ENCODE measurements around the gene SUSD4.

Gene SUSD4

GRCh38 chr1:223344491-223344890 is 19.5 kb downstream of the SUSD4 start:
- Histone ChIP-seq H3K9me3 (no peaks in the 10 kb centered on the region), H3K4me1 (no peaks in the 10 kb centered on the region), H3K36me3 (no peaks in the 10 kb centered on the region), H3K4me3 (ENCODE audit: low read depth, low read length) (no peak overlapping the region), H3K27me3 (peaks cover 9% of the 10 kb centered on the region)
- no peak for DNase-seq
- no peak for TF ChIP-seq CTCF (IDR thresholded peaks at IDR 0.05; ENCODE audit: low read depth, low read length)

DNA sequence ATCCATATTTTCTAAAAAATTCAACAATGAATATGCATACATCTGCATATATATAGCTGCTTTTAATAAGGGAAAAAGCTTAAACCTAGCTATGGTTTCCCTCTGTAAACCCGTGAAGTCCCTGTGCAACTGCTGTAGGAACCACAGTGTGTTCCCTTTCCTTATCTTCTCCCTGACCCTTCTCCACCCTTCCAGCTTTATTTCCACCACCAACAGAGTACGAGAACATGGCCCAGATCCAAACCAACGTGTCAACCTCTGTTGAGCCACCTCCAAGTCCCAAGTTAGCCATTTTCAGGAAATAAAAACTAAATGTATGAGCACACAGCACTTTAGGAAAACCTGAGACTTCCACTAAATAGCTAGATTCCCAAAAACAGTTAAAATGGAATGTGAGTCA is 20.3 kb downstream of the SUSD4 start:
- no peak for DNase-seq
- Histone ChIP-seq H3K27me3 (peaks cover 13% of the 10 kb centered on the region), H3K36me3 (no peaks in the 10 kb centered on the region), H3K4me3 (ENCODE audit: low read depth, low read length) (no peak overlapping the region), H3K4me1 (no peaks in the 10 kb centered on the region), H3K9me3 (no peaks in the 10 kb centered on the region)
- no peak for TF ChIP-seq CTCF (IDR thresholded peaks at IDR 0.05; ENCODE audit: low read depth, low read length)

- H3K27me3 ChIP-seq, result peaks cover 13% of the 10 kb centered on the region
- TF ChIP-seq CTCF (IDR thresholded peaks at IDR 0.05; ENCODE audit: low read depth, low read length), result no peak
- H3K36me3 ChIP-seq, result no peaks in the 10 kb centered on the region
- no peaks in the 10 kb centered on the region for H3K4me1 ChIP-seq
- H3K4me3 ChIP-seq (ENCODE audit: low read depth, low read length), result no peak overlapping the region
- no peaks in the 10 kb centered on the region for H3K9me3 ChIP-seq
- no peak for DNase-seq
Measured at GRCh38 chr1:223341121-223341520, 22.9 kb downstream of the SUSD4 start.

GRCh38 chr1:223340637-223341036 is 23.3 kb downstream of the SUSD4 start:
- Histone ChIP-seq H3K27me3 (peaks cover 9% of the 10 kb centered on the region), H3K9me3 (no peaks in the 10 kb centered on the region), H3K36me3 (no peaks in the 10 kb centered on the region), H3K4me3 (ENCODE audit: low read depth, low read length) (no peak overlapping the region), H3K4me1 (no peaks in the 10 kb centered on the region)
- no peak for DNase-seq
- TF ChIP-seq CTCF (IDR thresholded peaks at IDR 0.05; ENCODE audit: low read depth, low read length), result no peak

DNA sequence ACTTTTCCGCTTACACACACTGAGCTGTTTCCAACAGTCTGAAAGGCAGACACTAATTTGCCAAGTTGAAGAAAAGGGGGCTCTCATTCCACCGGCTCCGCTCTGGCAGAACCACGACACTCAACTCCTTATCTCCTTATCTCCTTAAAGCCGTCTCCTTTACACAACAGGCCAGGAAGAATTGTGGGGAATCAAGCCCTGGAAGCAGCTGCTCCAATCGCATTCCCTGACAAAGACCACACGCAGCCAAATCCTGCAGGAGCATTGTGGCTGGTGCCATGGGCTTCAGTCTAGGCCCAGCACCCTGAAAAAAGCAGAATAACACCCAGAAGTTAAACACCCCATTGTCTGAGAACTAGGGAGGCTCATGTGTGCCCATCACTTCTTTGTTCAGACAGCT is 24.1 kb downstream of the SUSD4 start:
- no peak for DNase-seq
- Histone ChIP-seq H3K9me3 (no peaks in the 10 kb centered on the region), H3K4me1 (no peaks in the 10 kb centered on the region), H3K4me3 (ENCODE audit: low read depth, low read length) (no peak overlapping the region), H3K36me3 (no peaks in the 10 kb centered on the region), H3K27me3 (peaks cover 9% of the 10 kb centered on the region)
- TF ChIP-seq CTCF (IDR thresholded peaks at IDR 0.05; ENCODE audit: low read depth, low read length), result no peak

GRCh38 chr1:223338811-223339746 is 24.9 kb downstream of the SUSD4 start:
- H3K4me1 ChIP-seq, result no peaks in the 10 kb centered on the region
- no peaks in the 10 kb centered on the region for H3K36me3 ChIP-seq
- H3K4me3 ChIP-seq (ENCODE audit: low read depth, low read length), result no peak overlapping the region
- TF ChIP-seq CTCF (IDR thresholded peaks at IDR 0.05; ENCODE audit: low read depth, low read length), result no peak
- DNase-seq, result no peak
- peaks cover 9% of the 10 kb centered on the region for H3K27me3 ChIP-seq
- H3K9me3 ChIP-seq, result no peaks in the 10 kb centered on the region
